ENCODE data around the gene ATP11A.

- TF ChIP-seq, protein P1, sequence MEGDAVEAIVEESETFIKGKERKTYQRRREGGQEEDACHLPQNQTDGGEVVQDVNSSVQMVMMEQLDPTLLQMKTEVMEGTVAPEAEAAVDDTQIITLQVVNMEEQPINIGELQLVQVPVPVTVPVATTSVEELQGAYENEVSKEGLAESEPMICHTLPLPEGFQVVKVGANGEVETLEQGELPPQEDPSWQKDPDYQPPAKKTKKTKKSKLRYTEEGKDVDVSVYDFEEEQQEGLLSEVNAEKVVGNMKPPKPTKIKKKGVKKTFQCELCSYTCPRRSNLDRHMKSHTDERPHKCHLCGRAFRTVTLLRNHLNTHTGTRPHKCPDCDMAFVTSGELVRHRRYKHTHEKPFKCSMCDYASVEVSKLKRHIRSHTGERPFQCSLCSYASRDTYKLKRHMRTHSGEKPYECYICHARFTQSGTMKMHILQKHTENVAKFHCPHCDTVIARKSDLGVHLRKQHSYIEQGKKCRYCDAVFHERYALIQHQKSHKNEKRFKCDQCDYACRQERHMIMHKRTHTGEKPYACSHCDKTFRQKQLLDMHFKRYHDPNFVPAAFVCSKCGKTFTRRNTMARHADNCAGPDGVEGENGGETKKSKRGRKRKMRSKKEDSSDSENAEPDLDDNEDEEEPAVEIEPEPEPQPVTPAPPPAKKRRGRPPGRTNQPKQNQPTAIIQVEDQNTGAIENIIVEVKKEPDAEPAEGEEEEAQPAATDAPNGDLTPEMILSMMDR (IDR thresholded peaks at IDR 0.05 in 2 of 3, conservative IDR thresholded peaks at IDR 0.05 in 1 of 3; ENCODE audit: borderline replicate concordance in 1 of 3, insufficient read depth in 1 of 3, low read depth in 2 of 3, low read length in 2 of 3): no peak
- TF ChIP-seq RAD21 (IDR thresholded peaks at IDR 0.05; ENCODE audit: low read depth): no peak
These were observed 84.6 kb downstream of the ATP11A start for GRCh38 chr13:112774448-112774792.

Measured in HCT116 (cell line).